ENCODE measurements around the gene SBNO2. TPM values are rescaled to one million over a fixed set of nuclear protein-coding genes. Genes with fewer than 3 reads are reported as not detected.
"Not testable (repeated sequence)": the region's sequence is repeated elsewhere in the genome, so short reads cannot be mapped to it uniquely, and the experiment has no call there.

Gene SBNO2
- total RNA-seq, 1 experiment from 2014 or later, result 18.8 TPM

DNA sequence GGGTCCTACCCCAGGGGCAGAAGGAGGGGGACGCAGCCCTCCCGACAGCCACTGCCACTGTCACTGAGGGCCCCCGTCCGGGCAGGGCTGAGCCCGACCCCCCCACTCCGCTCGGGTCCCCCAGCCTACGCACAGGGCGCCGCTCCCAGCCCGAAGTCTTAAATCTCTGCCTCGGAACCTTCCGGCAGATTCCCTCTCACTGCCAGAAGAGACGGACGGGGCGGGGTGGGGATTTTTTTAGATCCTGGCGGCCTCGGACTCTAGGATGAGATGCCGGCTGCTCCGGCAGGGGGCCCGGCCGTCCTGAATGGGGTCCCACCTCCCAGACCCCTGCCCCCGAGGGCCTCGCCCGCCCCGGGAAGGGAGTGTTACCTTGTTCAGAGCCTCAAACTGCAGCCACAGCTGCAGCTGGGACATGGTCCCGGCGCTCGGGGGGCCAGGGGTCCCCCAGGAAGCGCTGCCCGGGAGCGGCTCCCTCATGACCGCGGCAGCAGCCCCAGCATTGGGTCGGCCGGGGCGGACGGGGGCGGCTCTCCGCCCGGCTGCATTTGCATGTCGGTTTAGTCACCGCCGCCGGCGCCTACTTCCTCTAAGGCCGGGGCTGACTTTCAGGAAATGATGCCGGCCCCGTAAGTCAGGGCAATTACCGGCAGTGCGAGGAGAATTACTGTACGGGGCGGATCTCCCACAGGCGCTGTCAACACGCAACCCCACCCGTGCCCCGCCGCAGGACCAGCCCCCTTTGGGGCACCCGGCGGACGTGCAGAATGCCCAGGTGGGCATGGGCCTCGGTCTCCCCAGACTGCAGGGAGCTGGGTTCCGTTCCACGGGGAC, 42.1 kb downstream of the SBNO2 start:
- in situ Hi-C loops (cut with HindIII; ENCODE audit: low pct_unique_long_range_greater_than_20kb, low sequenced_read_pairs), result no loop called here
- no peak for DNase-seq (ENCODE audit: low read depth, low spot score)

DNA sequence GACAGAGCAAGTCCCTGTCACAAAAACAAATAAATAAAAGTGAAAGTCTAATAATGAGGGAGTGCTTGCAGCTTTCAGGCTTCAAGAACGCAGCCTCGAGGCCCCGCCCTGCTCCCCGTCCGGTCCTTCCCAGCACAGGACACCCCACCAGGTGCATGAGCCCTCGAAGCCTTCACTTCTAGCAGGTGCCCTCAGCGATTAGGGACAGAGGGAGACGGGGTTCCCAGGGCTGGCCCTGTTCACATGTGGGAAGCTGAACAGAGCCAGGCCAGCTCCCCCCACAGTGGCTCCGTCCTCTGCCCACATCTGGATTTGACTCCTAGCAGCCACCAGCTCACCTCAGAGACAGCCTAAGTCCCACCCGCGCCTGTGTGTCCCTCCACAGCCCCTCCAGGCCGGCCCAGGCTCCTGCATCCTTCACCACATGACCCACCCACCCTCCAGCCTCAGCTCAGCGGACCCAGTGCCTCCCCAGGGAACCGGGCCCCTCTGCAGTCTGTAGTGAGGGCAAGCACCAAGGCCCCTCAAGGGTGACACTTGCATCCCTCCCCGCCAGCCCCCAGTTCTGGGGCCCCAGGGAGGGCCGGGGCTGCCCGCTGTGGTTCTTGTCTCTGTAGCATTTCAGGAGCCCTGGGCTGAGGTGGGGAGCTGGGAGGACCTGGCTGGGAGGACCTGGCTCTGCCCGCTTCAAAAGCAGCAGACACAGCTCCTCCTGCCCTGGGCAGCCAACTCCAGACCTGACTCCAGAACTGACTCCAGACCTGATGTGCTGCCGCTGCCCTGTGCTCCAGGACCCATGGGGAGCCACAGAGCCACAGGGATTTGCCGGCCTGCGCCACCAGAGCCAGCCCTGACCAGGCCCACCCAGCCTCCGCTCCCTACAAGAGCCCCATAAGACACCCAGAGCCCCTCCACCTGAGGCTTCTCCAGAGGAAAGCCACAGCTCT, 43.0 kb downstream of the SBNO2 start:
- in situ Hi-C loops (cut with HindIII; ENCODE audit: low pct_unique_long_range_greater_than_20kb, low sequenced_read_pairs), result no loop called here
- no peak for DNase-seq (ENCODE audit: low read depth, low spot score)

DNA sequence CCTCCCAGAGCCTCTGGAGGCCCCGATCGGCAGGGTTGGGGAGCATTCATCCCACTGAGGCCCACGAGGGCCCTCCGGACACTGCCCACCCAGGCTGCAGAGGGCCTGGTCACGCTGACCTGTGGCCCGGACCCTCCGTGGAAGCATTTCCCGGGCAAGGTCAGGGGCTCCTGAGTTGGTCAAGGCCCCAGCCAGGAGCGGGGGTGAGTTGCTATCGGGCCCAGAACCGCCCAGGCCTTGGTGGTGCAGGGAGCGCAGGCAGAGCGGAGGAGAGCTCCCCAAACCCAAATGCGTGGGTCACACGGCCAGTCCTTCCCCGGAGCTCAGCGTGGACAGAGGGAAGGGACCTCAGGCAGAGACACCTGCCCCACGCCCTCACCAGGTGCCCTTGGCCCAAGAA, 44.5 kb downstream of the SBNO2 start:
- in situ Hi-C loops (cut with HindIII; ENCODE audit: low pct_unique_long_range_greater_than_20kb, low sequenced_read_pairs), result no loop called here

DNA sequence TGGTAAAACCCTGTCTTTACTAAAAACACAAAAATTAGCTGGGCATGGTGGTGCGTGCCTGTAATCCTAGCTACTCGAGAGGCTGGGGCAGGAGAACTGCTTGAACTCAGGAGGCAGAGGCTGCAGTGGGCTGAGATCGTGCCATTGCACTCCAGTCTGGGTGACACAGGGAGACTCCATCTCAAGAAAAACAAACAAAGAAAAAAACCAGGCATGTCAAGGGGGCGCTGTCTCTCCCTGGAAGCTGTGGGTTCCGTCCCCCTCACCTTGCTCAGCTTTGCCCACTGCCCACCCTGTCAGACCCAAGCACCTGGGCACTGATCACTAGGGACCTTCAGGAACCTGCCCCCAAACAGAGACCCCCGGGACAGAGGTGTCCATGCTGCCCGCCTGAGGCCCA, 45.0 kb downstream of the SBNO2 start:
- DNase-seq (ENCODE audit: low read depth, low spot score); in situ Hi-C loops (cut with HindIII; ENCODE audit: low pct_unique_long_range_greater_than_20kb, low sequenced_read_pairs): not testable (repeated sequence)

More for the DNA sequence above, 44.5 kb downstream of the SBNO2 start:
- DNase-seq (ENCODE audit: low read depth, low spot score), result no peak

DNA sequence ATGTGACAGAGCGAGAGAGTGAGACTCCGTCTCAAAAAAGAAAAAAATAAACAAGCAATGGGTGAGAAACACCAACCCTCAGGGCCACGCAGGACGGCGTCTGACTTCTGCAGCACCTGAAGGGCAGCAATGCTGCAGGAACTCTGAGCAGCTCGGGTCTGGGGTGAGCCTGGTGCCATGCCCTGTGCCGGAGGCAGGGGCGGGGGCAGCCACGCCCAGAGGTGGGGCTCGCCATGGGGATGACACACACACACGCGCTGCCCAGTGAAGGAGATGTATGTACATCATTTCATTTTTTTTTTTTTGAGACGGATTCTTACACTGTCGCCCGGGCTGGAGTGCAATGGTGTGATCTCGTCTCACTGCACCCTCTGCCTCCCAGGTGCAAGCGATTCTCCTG, 46.0 kb downstream of the SBNO2 start:
- in situ Hi-C loops (cut with HindIII; ENCODE audit: low pct_unique_long_range_greater_than_20kb, low sequenced_read_pairs), result no loop called here
- no peak for DNase-seq (ENCODE audit: low read depth, low spot score)

DNA sequence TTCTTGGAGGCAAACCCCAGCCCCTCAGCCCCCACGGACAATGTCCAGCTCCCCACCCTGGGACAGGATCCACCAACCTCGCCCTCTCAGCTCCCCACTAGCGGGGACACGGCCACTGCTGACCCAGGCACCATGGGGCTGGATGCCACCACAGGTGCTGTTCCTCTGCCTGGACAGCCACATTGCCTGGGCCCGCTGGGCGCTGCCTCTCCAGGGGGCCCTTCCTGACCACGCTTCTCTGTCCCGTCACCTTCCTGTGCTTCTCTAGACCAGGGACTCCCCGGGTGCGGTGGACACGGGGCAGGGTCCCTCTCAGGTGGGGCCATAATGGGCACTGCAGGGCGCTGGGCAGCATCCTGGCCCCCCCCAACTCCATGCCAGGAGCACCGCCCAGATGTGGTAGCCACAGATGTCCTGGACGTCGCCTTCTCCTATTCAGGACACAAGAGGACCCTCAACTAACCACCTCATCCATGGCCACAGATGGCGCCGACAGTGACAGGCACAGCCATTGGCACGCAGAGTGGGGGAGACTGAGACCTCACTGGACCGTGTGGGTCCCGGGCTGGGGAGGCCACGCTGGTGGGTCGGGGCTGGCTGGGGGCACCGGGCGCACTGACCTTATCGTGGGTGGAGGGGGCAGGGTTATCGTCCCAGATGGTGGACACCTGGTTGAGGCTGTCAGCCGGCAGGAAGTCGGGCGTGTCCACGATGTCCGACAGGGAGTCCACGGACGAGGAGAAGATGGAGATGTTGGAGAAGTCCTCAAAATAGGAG, 46.9 kb downstream of the SBNO2 start:
- in situ Hi-C loops (cut with HindIII; ENCODE audit: low pct_unique_long_range_greater_than_20kb, low sequenced_read_pairs), result no loop called here
- no peak for DNase-seq (ENCODE audit: low read depth, low spot score)

DNA sequence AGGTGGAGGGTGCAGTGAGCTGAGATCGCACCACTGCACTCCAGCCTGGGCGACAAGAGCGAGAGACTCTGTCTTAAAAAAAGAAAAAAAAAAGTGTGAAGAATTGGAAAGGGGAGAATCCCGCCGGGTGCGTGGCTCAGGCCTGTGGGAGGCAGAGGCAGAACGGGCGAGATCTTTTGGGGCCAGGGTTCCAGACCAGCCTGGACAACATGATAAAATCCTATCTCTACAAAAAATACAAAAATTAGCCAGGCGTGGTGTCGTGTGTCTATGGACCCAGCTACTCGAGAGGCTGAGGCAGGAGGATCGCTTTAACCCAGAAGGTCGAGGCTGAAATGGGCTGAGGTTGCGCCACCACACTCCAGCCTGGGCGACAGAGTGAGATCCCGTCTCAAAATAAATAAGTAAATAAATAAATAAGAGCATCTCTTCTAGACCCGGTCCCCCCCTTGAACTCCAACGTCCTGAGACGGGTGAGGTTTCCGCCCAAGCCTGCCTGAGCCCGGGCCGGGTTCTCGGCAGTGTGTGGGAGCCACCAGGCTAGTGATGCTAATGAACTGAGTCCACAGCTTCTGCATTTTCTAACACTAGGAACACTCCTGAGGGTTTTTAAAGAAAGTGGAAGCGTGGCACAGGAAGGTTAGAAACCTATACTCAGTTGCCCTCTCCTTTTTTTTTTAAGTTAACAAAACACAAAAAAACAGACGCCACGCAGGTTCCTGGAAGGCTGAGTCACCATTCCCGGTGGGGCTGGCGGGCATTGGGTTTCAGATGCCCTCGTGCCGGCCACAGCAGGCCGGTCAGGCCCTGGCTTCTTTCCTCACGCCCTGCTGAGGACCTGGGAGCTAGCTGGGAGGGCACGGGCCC, 48.2 kb downstream of the SBNO2 start:
- peak; percentile 7 for DNase-seq (ENCODE audit: low read depth, low spot score)
- in situ Hi-C loops (cut with HindIII; ENCODE audit: low pct_unique_long_range_greater_than_20kb, low sequenced_read_pairs), result no loop called here

DNA sequence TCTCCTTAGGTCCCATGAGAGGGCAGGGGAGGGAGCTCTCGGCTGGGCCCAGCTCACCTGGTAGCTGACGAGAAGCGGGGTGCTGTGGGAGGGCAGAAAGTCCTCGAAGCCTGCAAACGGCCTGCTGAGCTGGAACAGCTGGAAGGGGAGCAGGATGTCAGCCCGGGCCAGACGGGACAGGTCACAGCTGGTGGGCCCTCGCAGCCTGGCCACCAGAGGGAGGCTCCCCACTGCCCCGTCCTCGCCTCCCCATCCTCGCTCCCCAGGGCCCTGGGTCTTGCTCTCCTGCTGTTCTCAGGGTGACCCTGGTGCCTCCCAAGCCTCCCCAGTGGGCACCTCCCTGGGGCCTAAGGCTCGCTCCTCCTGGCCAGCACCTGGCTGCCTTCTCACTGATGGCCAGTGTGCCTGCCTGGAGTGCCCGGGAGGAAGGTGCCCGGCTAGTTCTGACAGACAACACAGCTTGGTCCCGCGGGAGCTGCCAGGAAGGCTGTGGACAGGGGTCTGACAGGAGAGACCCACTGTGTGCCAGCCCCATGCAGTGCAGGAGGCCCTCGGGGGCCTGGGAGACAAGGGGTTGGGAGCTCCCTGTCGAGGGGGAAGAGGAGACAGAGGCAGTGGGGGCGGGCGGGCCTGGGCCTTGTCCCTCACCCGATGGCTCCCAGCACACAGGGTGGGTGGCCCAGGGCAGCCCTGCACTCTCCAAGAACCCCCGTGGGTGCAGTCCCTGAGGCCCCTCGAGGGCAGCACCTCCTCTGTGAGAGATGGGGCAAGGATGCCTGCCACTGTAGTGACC, 50.0 kb downstream of the SBNO2 start:
- DNase-seq (ENCODE audit: low read depth, low spot score), result no peak
- in situ Hi-C loops (cut with HindIII; ENCODE audit: low pct_unique_long_range_greater_than_20kb, low sequenced_read_pairs), result no loop called here

DNA sequence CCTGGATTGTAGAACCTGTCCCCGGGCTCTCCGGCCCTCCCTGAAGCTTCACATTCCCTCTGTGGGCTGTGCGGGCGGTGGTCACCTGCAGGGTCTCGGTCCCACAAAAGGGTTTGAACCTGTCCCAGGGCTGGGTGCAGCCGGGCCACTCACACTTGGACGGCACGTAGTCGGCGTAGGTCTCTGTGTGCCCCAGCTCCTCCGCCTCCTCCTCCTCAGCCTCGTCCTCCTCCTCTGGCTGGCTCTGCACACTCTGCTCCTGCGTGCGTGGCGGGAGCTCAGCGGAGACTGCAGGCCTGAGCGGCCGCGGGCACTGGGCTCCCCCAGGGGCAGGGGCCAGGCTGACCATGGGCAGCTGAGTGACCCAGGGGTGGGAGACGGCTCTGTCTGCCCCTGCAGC, 50.7 kb downstream of the SBNO2 start:
- in situ Hi-C loops (cut with HindIII; ENCODE audit: low pct_unique_long_range_greater_than_20kb, low sequenced_read_pairs), result no loop called here

DNA sequence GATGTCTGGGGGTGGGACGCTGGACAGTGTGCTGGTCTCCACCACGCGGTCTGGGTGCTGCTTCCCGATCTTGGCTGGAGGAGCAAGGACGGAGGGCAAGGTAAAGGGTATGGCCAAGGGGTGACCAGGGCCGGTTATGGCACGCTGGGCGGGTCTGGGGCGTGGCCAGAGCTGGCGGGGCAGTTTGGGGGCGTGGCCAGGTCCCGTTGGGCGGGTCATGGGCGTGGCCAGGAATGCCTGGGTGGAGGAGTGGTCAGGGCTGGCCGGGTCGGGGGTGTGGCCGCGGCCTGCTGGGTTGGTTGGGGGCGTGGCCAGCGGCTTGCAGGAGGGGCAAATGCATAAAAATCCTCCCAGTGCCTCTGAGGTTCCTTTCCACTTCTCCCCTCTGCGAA, 51.1 kb downstream of the SBNO2 start:
- in situ Hi-C loops (cut with HindIII; ENCODE audit: low pct_unique_long_range_greater_than_20kb, low sequenced_read_pairs), result no loop called here
- peak; percentile 77 for DNase-seq (ENCODE audit: low read depth, low spot score)

More for the DNA sequence above, 50.7 kb downstream of the SBNO2 start:
- DNase-seq (ENCODE audit: low read depth, low spot score), result no peak

DNA sequence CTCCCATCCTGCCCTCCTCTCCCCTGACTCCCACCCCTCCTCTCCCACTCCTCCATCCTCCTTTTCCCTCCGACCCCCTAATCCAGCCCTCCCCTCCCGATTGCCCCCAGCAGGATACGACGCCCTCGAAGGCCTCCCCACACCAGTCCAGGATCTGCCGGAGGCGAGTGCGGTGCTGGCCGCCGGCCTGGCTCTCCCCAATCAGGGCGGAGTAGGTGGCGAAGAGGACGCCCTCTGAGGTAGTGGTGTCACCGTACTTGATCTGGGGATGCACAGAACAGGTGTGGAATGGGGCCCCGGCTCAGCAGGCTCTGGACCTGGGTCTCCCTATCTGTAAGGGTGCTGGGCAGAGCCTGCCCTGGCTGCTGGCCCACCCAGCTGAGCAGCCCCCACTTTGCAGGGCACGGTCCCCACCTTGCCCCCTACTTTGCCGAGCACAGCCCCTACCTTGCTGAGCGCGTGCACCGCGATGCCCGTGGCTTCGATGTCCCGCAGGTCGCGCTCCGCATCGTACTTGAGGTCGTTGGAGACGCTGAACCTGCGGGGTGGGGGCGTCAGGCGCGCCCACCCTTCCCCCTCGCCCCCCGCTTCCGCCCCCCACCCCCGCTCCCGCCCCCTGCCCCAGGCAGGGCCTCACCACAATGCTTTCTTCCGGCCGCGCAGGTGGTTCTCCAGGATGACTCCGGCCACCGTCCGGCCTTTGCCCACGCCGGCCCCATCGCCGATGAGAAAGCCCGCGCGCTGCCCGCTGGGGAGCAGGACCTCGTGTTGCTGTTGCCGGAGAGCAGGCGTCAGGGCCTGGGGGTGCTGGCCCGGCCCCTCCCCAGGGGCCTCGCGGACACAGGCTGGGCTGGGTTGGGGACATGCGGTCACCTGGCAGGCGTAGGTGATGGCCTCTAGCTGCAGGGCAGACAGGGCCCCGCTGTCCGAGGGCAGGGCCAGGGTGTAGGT, 51.8 kb downstream of the SBNO2 start:
- DNase-seq (ENCODE audit: low read depth, low spot score), result no peak
- in situ Hi-C loops (cut with HindIII; ENCODE audit: low pct_unique_long_range_greater_than_20kb, low sequenced_read_pairs), result no loop called here

DNA sequence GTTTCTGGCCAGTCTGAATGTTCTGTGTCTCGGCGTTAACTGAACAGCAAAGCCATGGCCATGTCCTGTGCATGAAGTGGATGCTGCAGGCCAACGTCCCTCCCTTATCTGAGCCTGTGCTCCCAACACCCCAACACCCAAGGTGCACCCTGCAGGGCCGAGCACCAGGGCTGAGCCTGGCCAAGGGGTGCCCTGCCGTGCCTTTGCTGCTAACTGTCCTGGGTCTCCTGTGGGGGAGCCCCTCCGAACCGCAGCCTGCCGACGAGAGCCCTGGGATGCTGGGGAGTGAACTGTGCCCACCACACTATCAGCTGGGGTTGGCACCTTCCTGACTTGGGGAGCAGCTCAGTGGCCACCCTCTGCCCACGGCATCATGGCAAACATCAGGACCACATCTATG, 52.7 kb downstream of the SBNO2 start:
- DNase-seq (ENCODE audit: low read depth, low spot score), result no peak
- in situ Hi-C loops (cut with HindIII; ENCODE audit: low pct_unique_long_range_greater_than_20kb, low sequenced_read_pairs), result no loop called here

DNA sequence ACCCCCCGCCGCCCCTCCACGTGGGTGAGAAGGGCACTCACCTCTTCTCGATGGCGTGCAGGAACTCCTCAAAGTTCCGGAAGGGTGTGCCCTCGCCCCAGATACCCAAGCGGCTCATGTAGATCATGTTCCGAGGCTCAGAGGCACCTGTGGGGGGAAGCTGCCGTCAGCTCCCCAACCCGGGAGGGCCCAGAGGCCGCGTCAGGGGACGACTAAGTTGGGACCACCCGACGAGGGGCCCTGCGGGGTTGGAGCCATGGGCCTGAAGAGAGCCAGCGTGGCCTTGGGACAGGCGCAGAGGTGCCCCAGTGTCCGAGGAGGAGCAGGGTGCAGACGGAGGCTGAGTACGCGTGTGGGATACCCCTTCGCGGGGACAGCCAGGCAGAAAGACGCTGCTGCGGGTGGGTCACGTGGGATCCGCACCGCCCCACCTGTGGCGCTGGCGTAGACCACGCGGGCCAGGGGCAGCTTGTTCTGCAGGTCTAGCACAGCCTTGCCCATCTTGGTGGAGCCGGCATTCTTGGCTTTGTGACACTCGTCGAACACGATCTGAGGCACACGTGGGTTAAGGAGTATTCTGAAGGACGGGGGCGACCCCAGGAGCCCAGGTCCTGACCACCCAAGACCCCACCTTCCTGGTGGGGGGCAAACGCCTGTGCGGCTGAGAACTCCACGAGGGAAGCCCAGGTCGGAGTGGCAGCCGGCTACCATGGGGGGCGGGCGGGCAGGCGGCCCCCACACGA, 54.4 kb downstream of the SBNO2 start:
- in situ Hi-C loops (cut with HindIII; ENCODE audit: low pct_unique_long_range_greater_than_20kb, low sequenced_read_pairs), result no loop called here
- no peak for DNase-seq (ENCODE audit: low read depth, low spot score)

DNA sequence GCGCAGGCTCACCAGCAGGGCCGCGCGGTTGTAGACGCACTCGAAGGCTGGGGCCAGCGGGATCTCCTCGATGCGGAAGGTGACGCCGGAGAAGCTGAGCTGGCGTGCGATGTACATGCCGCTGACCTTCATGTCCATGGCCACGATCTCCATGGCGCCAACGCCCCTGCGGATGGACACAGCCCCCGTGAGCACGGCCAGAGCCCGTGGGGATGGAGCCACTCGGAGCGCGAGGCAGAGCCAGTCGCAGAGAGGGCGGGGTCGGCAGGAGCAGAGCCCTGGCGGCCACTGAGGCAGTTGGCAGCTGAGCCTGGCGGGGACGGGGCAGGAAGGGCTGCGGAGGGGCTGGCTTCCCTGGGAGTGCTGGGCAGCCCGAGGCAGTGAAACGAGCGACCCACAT, 55.1 kb downstream of the SBNO2 start:
- in situ Hi-C loops (cut with HindIII; ENCODE audit: low pct_unique_long_range_greater_than_20kb, low sequenced_read_pairs), result no loop called here
- no peak for DNase-seq (ENCODE audit: low read depth, low spot score)

DNA sequence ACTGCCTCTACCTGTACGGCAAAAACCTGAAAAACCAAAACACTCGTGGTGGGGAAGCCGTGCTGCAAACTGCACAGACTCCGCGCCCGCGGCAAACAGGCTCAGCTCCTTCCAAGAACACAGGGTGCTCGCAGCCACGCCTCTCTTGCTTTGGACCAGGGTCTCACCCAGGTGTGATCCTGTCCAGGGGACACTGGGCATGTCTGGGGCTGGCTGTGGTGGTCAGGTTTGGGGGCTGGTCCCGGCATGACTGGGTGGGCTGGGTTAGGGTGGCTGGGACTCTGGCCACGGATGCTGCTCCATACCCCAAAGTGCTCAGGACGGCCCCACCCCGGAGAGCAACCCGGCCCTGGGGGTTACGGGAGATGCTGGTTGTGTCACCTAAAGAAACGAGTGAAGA, 56.4 kb downstream of the SBNO2 start:
- in situ Hi-C loops (cut with HindIII; ENCODE audit: low pct_unique_long_range_greater_than_20kb, low sequenced_read_pairs), result no loop called here
- no peak for DNase-seq (ENCODE audit: low read depth, low spot score)
